ENCODE data around the gene TOM1L2.

The TOM1L2 gene

GRCh38 chr17:17928398-17929287 is 43.6 kb downstream of the TOM1L2 start:
- Histone ChIP-seq H3K27ac (ENCODE audit: low read depth, low read length) (no peak overlapping the region), H3K27me3 (ENCODE audit: control insufficient read depth in 1 of 2, insufficient read depth in 2 of 2, low read length in 2 of 2) (no peaks in the 10 kb centered on the region), H3K4me1 (ENCODE audit: insufficient read depth, low read length) (no peaks in the 10 kb centered on the region), H3K4me3 (ENCODE audit: low read depth in 1 of 2, low read length in 2 of 2) (no peak overlapping the region), H3K9ac (ENCODE audit: low read length) (no peak overlapping the region), H3K9me3 (ENCODE audit: low read length) (no peaks in the 10 kb centered on the region), H3K36me3 (ENCODE audit: insufficient read depth, low read length) (no peaks in the 10 kb centered on the region)

- no peaks in the 10 kb centered on the region for H3K27me3 ChIP-seq (ENCODE audit: control insufficient read depth in 1 of 2, insufficient read depth in 2 of 2, low read length in 2 of 2)
- no peak overlapping the region for H3K27ac ChIP-seq (ENCODE audit: low read depth, low read length)
- H3K4me1 ChIP-seq (ENCODE audit: insufficient read depth, low read length): peaks cover 13% of the 10 kb centered on the region
- no peak overlapping the region for H3K9ac ChIP-seq (ENCODE audit: low read length)
- no peak overlapping the region for H3K4me3 ChIP-seq (ENCODE audit: low read depth in 1 of 2, low read length in 2 of 2)
- no peaks in the 10 kb centered on the region for H3K36me3 ChIP-seq (ENCODE audit: insufficient read depth, low read length)
- H3K9me3 ChIP-seq (ENCODE audit: low read length): no peaks in the 10 kb centered on the region
Observed at GRCh38 chr17:17926840-17927449, 45.3 kb downstream of the TOM1L2 start.

GRCh38 chr17:17926036-17926435 is 46.2 kb downstream of the TOM1L2 start:
- Histone ChIP-seq H3K9ac (ENCODE audit: low read length) (no peak overlapping the region), H3K9me3 (ENCODE audit: low read length) (no peaks in the 10 kb centered on the region), H3K27me3 (ENCODE audit: control insufficient read depth in 1 of 2, insufficient read depth in 2 of 2, low read length in 2 of 2) (no peaks in the 10 kb centered on the region), H3K27ac (ENCODE audit: low read depth, low read length) (no peak overlapping the region), H3K4me3 (ENCODE audit: low read depth in 1 of 2, low read length in 2 of 2) (no peak overlapping the region), H3K36me3 (ENCODE audit: insufficient read depth, low read length) (no peaks in the 10 kb centered on the region), H3K4me1 (ENCODE audit: insufficient read depth, low read length) (peaks cover 21% of the 10 kb centered on the region)

- no peaks in the 10 kb centered on the region for H3K9me3 ChIP-seq (ENCODE audit: low read length)
- no peak overlapping the region for H3K9ac ChIP-seq (ENCODE audit: low read length)
- no peak overlapping the region for H3K27ac ChIP-seq (ENCODE audit: low read depth, low read length)
- H3K4me3 ChIP-seq (ENCODE audit: low read depth in 1 of 2, low read length in 2 of 2): no peak overlapping the region
- H3K27me3 ChIP-seq (ENCODE audit: control insufficient read depth in 1 of 2, insufficient read depth in 2 of 2, low read length in 2 of 2): no peaks in the 10 kb centered on the region
- peaks cover 24% of the 10 kb centered on the region for H3K4me1 ChIP-seq (ENCODE audit: insufficient read depth, low read length)
- H3K36me3 ChIP-seq (ENCODE audit: insufficient read depth, low read length): no peaks in the 10 kb centered on the region
Observed at GRCh38 chr17:17924857-17925250, 47.3 kb downstream of the TOM1L2 start.

- Histone ChIP-seq H3K27me3 (ENCODE audit: control insufficient read depth in 1 of 2, insufficient read depth in 2 of 2, low read length in 2 of 2) (no peaks in the 10 kb centered on the region), H3K9ac (ENCODE audit: low read length) (no peak overlapping the region), H3K9me3 (ENCODE audit: low read length) (no peaks in the 10 kb centered on the region), H3K27ac (ENCODE audit: low read depth, low read length) (no peak overlapping the region), H3K4me1 (ENCODE audit: insufficient read depth, low read length) (peaks cover 29% of the 10 kb centered on the region), H3K4me3 (ENCODE audit: low read depth in 1 of 2, low read length in 2 of 2) (no peak overlapping the region), H3K36me3 (ENCODE audit: insufficient read depth, low read length) (no peaks in the 10 kb centered on the region)
Observed at GRCh38 chr17:17924131-17924856, 47.9 kb downstream of the TOM1L2 start.

GRCh38 chr17:17922070-17922614 is 50.1 kb downstream of the TOM1L2 start:
- no peaks in the 10 kb centered on the region for H3K27me3 ChIP-seq (ENCODE audit: control insufficient read depth in 1 of 2, insufficient read depth in 2 of 2, low read length in 2 of 2)
- H3K9ac ChIP-seq (ENCODE audit: low read length): peak overlapping the region; percentile 28
- H3K9me3 ChIP-seq (ENCODE audit: low read length): no peaks in the 10 kb centered on the region
- H3K4me3 ChIP-seq (ENCODE audit: low read depth in 1 of 2, low read length in 2 of 2): no peak overlapping the region
- peaks cover 35% of the 10 kb centered on the region for H3K4me1 ChIP-seq (ENCODE audit: insufficient read depth, low read length)
- H3K36me3 ChIP-seq (ENCODE audit: insufficient read depth, low read length): no peaks in the 10 kb centered on the region
- peak overlapping the region; percentile 57 for H3K27ac ChIP-seq (ENCODE audit: low read depth, low read length)

- H3K4me3 ChIP-seq (ENCODE audit: low read depth in 1 of 2, low read length in 2 of 2): no peak overlapping the region
- peak overlapping the region; percentile 28 for H3K9ac ChIP-seq (ENCODE audit: low read length)
- peak overlapping the region; percentile 57 for H3K27ac ChIP-seq (ENCODE audit: low read depth, low read length)
- H3K36me3 ChIP-seq (ENCODE audit: insufficient read depth, low read length): no peaks in the 10 kb centered on the region
- no peaks in the 10 kb centered on the region for H3K9me3 ChIP-seq (ENCODE audit: low read length)
- peaks cover 35% of the 10 kb centered on the region for H3K4me1 ChIP-seq (ENCODE audit: insufficient read depth, low read length)
- no peaks in the 10 kb centered on the region for H3K27me3 ChIP-seq (ENCODE audit: control insufficient read depth in 1 of 2, insufficient read depth in 2 of 2, low read length in 2 of 2)
Observed at GRCh38 chr17:17921192-17922069, 50.8 kb downstream of the TOM1L2 start.

GRCh38 chr17:17919169-17920107 is 52.8 kb downstream of the TOM1L2 start:
- Histone ChIP-seq H3K27me3 (ENCODE audit: control insufficient read depth in 1 of 2, insufficient read depth in 2 of 2, low read length in 2 of 2) (no peaks in the 10 kb centered on the region), H3K27ac (ENCODE audit: low read depth, low read length) (peak overlapping the region; percentile 34), H3K9me3 (ENCODE audit: low read length) (no peaks in the 10 kb centered on the region), H3K9ac (ENCODE audit: low read length) (no peak overlapping the region), H3K4me1 (ENCODE audit: insufficient read depth, low read length) (peaks cover 38% of the 10 kb centered on the region), H3K36me3 (ENCODE audit: insufficient read depth, low read length) (no peaks in the 10 kb centered on the region), H3K4me3 (ENCODE audit: low read depth in 1 of 2, low read length in 2 of 2) (no peak overlapping the region)

GRCh38 chr17:17917394-17917793 is 54.8 kb downstream of the TOM1L2 start:
- Histone ChIP-seq H3K4me1 (ENCODE audit: insufficient read depth, low read length) (peaks cover 40% of the 10 kb centered on the region), H3K27ac (ENCODE audit: low read depth, low read length) (no peak overlapping the region), H3K9ac (ENCODE audit: low read length) (no peak overlapping the region), H3K4me3 (ENCODE audit: low read depth in 1 of 2, low read length in 2 of 2) (no peak overlapping the region), H3K36me3 (ENCODE audit: insufficient read depth, low read length) (no peaks in the 10 kb centered on the region), H3K27me3 (ENCODE audit: control insufficient read depth in 1 of 2, insufficient read depth in 2 of 2, low read length in 2 of 2) (no peaks in the 10 kb centered on the region), H3K9me3 (ENCODE audit: low read length) (no peaks in the 10 kb centered on the region)

- no peak overlapping the region for H3K27ac ChIP-seq (ENCODE audit: low read depth, low read length)
- H3K4me3 ChIP-seq (ENCODE audit: low read depth in 1 of 2, low read length in 2 of 2): no peak overlapping the region
- no peaks in the 10 kb centered on the region for H3K27me3 ChIP-seq (ENCODE audit: control insufficient read depth in 1 of 2, insufficient read depth in 2 of 2, low read length in 2 of 2)
- no peak overlapping the region for H3K9ac ChIP-seq (ENCODE audit: low read length)
- no peaks in the 10 kb centered on the region for H3K9me3 ChIP-seq (ENCODE audit: low read length)
- H3K4me1 ChIP-seq (ENCODE audit: insufficient read depth, low read length): peaks cover 25% of the 10 kb centered on the region
- H3K36me3 ChIP-seq (ENCODE audit: insufficient read depth, low read length): no peaks in the 10 kb centered on the region
Observed at GRCh38 chr17:17915183-17915582, 57.0 kb downstream of the TOM1L2 start.

Measured in muscle layer of colon (tissue), 2 donors.